NCI-H1417 (cell line): Measurements from ENCODE around the gene C2CD3.

Experiments used
- DNase-seq, 3 experiments: peaks; one replicate each; lab custom pipeline; 2025; lab: John Stamatoyannopoulos, UW

C2CD3 gene

DNA sequence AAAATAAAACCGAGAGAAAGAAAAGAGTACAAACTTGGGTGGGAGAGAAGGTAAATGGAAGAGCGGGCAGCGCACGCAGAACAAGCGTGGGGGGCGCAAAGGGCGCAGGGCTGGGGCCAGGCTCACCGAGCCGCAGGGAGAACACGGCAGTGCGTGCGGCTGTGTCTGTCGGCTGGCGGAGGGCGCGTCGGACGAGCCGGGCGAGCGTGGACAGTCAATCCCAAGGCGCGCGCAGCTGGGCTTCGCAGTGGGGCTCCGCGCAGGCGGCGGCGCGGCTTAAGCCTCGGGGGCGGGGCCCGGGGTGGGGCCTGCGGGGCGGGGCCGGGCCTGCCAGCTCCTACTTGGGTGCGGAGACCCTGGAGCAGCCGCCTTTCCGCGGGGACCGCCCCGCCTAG is 188.2 kb downstream of the C2CD3 start, which contains the start of gene UCP2:
UCP2 (minus strand) TSS at position 249 of the 395 bp plus-strand sequence. CDS start 4,465 bp downstream, outside the sequence.
- DNase-seq: peak; percentile 90 to 98 (median 97)

DNA sequence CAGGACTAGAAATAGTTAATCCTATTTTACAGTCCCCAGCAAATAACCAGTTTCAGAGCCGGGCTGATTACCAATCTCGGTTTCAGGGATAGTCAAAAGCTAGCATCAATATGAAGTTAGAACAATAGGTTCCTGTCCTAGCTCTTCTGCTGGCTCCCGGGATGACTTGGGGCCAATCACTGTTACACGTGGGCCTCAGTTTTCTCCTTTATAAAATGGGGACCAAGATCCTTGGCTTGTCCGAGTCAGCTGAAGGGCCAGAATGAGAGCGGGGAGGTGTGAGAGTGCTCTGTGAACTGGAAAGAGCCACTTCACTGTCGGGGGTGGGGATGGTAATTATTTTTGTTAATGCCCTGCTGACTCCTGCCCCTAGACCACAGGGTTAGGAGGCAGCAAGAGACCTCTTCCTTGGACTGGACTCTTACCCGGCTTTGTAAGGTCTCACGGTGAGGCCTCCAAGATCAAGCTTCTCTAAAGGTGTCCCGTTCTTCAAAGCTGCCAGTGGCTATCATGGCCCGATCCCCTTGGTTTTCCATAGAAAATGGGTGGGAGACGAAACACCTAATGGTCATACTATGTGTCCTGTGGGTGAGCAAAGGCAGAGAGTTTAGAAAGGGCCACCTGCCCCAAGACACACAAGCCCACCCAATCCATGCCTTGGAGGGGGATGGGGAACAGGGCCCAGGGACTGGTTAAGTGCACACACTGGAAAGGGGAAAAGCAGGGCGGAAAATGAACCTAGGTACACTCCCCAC is 189.6 kb downstream of the C2CD3 start:
- peak in 2 of 3 experiments; percentile 45 to 49 for DNase-seq

DNA sequence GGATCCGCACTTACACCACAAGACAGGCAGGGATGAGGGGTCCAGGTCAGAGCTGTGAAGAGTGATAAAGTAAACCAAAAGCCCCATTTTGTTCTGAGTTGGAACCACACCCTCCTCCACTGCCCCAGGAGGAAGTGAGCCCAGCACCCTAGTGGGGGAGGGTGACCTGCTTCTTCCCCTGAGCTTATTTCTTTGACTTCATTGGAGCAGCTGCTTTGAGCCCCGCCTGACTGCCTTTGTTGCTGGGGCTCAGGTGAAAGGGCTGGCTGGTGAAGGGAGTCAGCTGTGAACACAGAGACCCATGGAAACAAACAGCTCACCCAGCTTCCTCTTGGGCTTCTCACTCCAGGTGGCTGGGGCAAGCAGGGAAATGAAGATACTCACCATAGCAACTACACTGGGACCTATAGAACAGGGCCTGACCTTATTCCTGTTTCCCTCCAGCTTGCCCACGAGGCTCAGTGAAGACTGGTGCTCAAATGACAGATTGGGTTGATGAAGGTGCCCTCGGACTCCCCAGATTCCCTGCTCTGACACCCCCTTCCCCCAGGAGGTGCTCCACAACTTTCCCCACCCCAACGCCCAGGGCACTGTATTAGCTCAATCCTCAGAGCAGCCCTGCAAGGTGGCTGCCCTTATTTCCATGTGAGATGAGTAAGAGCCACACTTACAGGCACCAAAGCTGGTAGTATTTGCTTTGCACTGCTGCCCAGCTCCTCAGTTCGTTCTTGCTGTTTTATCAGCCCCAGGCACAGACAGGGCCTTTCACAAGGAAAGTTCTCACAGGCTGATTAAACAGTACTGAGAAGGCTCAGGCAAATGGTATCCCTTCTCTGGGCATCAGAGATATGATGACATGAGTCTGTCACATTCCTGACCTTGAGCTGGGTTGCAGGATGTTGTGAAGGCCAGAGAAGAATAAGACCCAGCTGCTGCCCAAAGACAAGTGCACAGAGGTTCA is 190.5 kb downstream of the C2CD3 start:
- DNase-seq: peak in 2 of 3 experiments; percentile 82 to 93

DNA sequence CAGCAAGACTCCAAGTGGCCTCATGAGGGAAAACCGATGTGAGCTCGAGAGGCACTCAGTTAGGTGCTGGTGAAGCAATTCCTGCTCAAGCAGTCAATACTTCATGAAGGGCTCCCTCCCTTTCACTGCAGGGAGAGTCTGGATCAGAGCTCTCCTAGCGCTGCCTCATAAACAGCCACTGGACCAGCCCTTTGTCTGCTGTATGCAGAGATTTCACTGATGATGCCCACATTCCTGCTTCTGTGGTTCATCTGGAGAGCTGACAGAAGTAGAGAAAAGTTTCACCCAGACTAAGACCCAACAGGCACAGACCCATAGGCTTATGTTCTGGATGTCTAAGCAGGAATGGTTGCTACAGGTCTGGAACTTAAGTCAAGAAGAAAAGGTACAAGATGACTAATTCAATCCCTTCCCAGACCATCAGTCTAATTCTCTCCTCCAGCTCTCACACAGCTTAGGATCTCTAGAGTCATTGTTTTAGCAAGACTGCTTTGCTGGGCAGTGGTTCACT is 192.2 kb downstream of the C2CD3 start:
- no peak for DNase-seq

DNA sequence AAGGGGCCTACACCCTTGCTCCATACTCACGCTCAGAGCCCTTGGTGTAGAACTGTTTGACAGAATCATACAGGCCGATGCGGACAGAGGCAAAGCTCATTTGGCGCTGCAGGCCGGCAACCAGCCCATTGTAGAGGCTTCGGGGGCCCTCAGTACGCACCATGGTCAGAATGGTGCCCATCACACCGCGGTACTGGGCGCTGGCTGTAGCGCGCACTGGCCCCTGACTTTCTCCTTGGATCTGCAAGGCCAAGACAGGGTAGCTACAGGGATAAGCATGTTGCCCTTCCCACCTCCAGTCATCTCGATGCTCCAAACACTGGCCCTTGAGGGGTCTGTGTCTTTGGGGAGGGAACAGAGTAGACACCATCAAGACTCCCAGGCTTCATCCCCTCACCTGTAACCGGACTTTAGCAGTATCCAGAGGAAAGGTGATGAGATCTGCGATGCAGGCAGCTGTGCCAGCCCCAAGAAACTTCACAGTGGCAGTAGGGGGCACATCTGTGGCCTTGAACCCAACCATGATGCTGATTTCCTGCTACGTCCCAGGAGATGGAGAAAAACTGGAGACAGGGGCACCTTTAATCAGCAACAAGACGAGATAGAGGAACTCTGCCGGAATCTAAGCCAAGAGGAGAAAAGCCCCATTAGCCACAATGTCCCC is 192.8 kb downstream of the C2CD3 start:
- DNase-seq: no peak

DNA sequence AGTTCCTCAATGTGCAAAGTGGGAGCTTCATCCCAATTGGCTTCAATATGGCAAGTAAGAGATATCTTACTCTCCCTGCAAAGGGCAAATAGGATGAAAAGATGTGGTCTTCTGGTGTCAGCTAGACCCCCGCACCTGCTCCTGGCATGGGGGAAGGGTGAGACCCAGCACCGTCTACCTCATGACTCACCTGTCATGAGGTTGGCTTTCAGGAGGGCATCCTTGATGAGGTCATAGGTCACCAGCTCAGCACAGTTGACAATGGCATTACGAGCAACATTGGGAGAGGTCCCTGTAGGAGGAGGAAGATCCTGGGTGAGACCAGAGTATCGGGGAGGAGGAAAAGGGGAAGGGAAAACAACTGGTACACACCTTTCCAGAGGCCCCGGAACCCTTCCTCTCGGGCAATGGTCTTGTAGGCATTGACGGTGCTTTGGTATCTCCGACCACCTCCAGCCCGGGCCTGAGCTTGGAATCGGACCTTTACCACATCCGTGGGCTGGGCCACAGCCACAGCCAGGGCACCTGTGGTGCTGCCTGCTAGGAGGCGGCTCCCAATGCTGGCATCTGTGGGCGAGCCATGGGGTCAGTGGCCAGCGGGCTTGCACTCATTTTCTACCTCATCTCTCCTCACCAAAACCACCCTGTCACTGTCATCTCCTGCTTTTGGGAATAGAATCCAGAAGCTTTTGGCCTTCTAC is 194.2 kb downstream of the C2CD3 start:
- DNase-seq: no peak

DNA sequence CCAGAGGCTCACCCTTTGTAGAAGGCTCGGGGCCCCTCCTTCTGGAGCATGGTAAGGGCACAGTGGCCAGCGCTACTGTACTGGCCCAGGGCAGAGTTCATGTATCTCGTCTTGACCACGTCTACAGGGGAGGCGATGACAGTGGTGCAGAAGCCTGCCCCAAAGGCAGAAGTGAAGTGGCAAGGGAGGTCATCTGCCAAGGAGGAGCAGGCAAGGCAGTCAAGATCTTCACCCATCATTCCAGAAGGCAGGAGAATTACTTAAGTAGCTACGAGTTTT is 195.4 kb downstream of the C2CD3 start:
- DNase-seq: no peak

DNA sequence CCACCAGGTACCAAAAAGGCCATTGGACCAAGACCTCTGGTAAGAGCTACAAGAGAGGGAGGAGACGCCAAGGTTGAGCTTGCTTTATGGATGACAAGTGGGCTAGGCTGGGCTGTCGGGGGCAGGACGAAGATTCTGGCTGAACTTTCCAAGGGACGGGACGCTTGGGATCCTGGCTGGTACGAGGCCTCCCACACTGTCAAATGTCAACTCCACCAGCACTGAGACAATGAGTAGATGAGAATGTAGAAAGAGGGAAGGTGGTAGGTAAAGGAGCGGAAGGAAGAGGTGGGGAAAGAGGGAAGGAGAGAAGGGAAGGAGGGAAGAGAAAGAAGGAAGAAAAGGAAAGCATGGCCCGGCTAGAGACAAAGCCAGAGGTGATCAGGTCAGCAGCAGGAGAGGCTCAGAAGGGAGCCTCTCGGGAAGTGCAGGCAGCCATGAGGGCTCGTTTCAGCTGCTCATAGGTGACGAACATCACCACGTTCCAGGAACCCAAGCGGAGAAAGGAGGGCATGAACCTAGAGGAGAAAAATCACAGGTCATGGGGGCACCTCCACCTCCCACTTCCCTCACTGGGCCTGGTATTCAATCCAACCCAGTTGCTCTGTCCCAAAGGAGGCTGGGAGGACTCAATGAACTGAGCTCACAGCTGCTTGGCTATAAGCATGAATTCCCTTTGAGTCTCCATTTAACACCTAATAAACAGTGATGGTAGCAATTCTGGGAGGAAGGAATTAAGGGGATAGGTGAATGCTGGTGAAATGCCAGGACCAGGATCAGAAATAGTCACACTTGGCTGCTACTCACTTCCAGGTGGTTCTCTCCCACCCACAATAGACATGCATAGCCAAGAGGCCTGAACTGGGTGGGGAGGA is 196.0 kb downstream of the C2CD3 start:
- DNase-seq: no peak

DNA sequence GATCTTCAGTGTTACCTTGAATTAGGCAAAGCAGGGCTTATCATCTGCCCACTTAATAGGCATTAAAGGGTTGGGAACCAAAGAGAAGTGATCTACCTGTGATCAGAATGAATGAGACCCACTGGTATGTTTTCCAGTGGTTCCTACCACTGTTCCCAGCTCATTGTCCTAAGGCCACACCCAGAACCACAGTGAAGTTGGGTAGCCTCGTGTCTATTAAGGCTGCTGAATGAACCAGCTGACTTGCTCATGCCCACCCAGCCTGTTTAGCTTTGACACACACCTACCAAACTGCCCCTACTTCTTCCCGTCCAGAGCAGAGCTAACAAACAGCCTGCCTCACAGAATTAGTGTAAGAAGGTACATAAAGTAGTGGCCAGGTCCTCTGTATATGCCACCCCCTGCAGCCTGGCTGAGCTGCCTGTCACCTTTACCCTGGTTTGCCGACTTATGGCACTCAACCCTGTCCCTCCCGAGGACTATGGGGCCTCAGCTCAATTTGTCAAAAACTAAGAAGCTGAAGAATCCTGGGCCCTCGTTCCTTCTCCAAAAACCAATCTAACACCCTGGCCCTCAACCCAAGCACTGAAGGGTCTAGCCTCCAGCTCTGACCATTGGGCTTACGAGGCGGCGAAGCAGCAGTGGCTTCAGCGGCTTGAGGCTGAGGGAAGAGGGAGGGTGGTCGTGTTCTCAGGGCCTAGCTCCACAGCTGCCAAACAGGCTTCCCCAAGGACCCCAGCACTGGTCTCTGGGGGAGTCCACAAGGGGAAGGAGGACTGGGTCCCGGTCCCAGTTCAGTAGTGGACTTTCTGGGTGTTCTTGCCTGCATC is 198.0 kb downstream of the C2CD3 start:
- DNase-seq: peak in 1 of 3 experiments; percentile 42

DNA sequence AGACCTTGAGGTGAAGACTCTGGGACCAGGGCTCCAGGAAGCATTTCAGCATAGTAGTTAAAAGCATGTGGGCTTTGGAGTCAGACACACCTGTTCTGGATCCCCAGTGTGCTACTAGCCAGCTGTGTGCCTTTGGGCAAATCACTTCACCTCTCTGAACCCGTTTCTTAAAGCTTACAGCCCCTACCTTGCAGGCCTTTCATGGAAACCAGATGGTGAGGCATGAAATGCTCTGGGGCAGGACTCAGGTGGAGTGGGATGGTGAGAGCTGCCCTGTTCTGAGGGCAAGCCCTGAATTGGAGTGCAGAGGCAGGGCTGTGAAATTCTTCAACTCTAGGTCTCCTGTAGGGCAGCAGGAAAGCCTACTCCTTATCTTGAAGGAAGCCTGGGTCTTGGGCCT is 198.6 kb downstream of the C2CD3 start:
- peak in 1 of 3 experiments; percentile 39 for DNase-seq

DNA sequence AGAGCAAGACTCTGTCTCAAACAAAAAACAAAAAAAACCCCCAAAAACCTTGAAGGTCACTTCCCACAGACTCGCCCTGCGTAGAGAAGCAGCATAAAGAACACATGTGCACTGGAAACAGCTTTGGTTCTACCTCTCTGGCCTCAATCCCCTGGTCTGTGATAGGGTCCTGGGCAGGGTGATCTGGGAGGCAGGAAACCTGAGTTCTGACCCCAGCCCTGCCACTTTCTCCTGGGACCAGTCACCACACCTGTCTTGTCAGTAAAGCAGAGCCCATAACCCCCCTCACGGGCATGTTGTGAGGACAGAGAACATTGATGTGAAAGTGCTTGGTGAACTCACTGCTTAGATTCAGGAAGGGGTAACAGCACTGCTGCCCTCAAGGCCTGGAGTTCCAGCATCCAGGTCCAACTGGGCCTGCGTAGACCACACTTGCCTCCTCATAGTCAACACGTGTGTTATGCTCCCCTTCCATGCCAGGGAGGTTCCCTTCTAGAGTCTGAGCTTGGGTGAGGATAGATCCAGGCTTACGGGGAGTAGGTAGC is 199.6 kb downstream of the C2CD3 start:
- DNase-seq: peak in 2 of 3 experiments; percentile 26 to 57

DNA sequence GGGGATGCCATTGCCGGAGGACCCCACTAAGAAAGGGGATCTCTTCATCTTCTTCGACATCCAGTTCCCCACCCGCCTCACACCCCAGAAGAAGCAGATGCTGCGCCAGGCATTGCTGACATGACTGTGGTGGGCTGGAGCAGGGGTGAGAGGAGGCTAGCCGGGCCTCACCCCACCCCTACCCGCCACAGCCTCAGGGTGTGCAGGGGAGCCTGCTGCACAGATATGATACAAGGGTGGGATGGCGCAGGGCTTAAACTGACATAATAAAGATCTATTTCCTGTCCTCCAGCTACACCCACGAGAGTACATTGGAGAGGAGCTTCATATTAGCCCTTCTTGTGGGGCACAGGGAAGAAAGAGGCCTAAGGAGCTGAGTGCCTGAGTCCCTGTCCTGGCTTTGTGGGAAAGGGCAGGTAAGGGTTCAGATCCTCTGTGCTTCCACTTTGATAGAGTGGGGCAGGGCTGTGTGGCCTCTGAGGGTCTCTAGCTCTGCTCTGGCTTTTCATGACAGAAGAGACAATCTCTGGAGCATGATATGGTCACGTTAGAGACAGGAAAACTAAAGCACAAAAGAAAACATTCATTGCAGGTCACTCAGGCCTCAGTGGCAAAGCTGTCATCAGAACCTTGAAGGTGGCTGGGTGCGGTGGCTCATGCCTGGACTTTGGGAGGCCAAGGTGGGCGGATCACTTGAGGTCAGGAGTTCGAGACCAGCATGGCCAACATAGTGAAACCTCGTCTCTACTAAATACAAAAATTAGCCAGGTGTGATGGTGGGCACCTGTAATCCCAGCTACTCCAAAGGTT is 200.6 kb downstream of the C2CD3 start:
- peak in 1 of 3 experiments; percentile 33 for DNase-seq

DNA sequence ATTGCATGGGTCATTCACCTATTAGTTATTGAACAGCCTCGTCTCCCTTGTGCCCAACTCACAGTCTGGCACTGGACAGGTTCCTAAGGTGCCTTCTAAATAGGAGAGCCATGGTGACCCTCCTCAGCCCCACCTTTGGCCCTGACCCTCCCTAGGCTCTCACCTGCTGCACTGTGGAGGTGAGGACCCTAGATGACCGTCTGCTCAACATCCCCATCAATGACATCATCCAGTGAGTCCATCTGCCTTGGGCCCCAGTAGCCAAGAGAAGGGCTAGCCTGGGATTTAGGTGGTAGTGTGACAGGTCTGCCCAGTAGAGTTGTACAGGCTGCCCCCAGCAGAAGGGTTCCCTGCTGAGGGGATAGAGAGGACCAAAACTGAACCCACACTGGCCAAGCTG is 201.7 kb downstream of the C2CD3 start:
- DNase-seq: no peak

DNA sequence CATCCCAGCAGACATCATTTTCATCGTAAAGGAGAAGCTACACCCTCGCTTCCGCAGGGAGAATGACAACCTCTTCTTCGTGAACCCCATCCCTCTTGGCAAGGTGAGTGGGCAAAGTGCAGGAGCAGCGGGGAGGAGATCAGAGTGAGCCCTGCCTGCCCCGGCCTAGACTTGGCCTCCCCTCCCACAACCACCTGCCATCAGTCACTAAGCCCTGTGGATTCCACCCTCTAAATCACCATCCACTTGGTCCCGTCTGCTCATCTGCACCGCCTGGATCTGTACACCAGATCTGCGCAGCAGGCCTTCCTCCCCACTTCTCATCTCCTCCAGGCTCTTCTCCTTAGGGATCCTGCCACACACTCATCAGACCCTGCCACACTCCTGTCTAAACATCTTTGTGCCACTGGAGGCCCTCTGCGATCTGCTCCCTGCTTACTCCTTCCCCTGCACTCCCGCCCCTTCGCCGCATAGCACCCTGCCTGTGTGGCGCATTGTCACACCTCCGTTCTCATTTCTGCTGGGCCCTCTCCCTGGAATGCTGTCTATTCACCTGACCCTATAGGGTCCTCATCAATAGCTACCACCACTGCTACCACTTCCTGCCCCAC is 202.3 kb downstream of the C2CD3 start:
- no peak for DNase-seq

DNA sequence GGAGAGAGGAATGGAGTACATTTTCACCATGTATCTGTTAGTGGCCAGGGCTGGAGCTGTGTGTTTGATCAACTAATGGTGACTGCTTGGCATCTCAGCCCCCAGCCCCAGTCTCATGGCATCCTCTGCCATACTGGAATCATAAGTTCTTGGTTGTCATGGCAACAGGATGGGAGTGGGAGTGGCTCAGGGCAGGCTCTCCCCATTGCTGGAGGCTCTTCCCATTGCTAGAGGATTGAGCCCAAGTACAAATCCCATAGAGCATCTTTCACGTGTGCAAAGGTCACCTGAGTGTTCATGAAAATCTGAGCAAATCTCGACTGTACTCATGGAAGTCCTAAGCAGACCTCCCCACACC is 205.1 kb downstream of the C2CD3 start:
- peak in 1 of 3 experiments; percentile 27 for DNase-seq

DNA sequence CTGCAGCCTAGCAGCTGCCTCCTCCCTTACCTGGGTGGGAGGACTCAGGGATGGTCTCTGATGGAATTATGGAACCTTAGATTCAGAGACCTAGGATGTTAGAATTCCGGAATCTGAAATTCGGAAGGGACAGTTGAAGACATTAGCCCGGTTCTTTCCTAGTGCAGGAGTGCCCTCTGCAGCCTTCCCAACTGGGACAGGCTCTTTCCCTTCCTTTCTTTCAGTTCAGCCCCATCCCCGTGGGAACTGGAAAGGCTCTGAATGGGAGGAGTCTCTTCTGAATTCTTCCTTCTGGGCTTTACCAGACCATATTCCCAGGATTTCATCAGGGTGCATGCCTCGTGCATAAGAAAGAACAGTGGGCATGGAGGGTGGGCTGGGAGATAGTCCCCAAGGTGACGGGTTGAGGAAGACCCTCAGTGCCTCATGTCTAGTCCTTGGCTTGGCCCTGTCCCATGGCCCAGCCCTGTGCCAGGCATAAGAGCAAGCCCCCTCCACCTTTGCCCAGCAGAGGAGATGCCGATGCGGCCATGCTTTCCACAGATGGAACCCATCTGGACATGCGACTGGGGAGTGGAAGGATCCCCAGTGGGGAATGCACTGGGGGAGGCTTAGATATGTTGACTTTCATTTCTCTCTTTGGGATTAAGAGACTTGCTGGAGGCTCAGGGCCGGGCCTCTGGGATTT is 205.6 kb downstream of the C2CD3 start:
- DNase-seq: peak in 1 of 3 experiments; percentile 29

DNA sequence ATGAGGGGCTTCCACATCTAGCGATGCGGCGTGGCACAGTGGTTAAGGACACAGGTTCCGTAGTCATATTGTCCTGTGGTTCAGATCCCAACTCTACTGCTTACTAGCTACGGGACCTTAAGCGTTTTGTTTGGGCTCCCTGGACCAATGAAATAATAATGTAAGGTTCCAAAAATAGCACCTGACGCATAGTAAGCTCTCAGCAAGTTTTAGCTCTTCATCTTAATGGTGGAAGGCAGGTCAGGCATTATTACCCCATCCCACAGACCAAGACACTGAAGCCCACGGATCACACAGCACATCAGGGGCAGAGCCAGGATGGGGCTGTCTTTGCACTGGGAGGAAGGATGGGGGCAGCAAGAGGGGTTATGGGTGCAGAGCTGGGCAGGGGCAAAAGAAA is 206.9 kb downstream of the C2CD3 start:
- no peak for DNase-seq
